RWPE2 (cell line): ENCODE data around the gene TTLL5.

Experiments used
- ATAC-seq: fragments of 200-7000 bp; cut with Tn5 transposase; 3 replicates; pipeline ENCODE4 v1.9.1; 2021; ENCODE audit warnings: low read depth
- DNase-seq: peaks from one replicate; pipeline ENCODE4 v3.0.0-alpha.2; 2020; ENCODE audit warnings: low spot score
- H3K27ac ChIP-seq: fragments of 450-650 bp; 2 replicates; pipeline ENCODE4 v1.5.1; 2017; ENCODE audit warnings: mild to moderate bottlenecking; ENCODE audit not compliant: poor library complexity, severe bottlenecking
- H3K27me3 ChIP-seq: fragments of 250-450 bp; sonication (Bioruptor Pico); 2 replicates; pipeline ENCODE4 v1.5.1; 2021; ENCODE audit warnings: mild to moderate bottlenecking, moderate library complexity; ENCODE audit not compliant: insufficient read depth, poor library complexity, severe bottlenecking
- H3K36me3 ChIP-seq: fragments of 250-450 bp; sonication (Bioruptor Pico); 2 replicates; pipeline ENCODE4 v1.5.1; 2020; ENCODE audit warnings: low read depth, mild to moderate bottlenecking, moderate library complexity
- H3K4me1 ChIP-seq: fragments of 250-450 bp; sonication (Bioruptor Pico); 2 replicates; pipeline ENCODE4 v1.5.1; 2021; ENCODE audit warnings: mild to moderate bottlenecking, moderate library complexity; ENCODE audit not compliant: insufficient read depth, poor library complexity, severe bottlenecking
- H3K4me3 ChIP-seq: fragments of 250-450 bp; sonication (Bioruptor Pico); 2 replicates; pipeline ENCODE4 v1.5.1; 2021; ENCODE audit warnings: mild to moderate bottlenecking, moderate library complexity; ENCODE audit not compliant: severe bottlenecking
- H3K9me3 ChIP-seq: fragments of 250-450 bp; sonication (Bioruptor Pico); 2 replicates; pipeline ENCODE4 v1.5.1; 2021; ENCODE audit warnings: mild to moderate bottlenecking, moderate library complexity; ENCODE audit not compliant: severe bottlenecking
- TF ChIP-seq, protein P1 (sequence below): fragments of 450-650 bp; IDR thresholded peaks from one replicate; pipeline ENCODE4 v1.5.1; 2017; ENCODE audit warnings: mild to moderate bottlenecking, moderate library complexity; ENCODE audit not compliant: poor library complexity, severe bottlenecking

The TTLL5 gene

DNA sequence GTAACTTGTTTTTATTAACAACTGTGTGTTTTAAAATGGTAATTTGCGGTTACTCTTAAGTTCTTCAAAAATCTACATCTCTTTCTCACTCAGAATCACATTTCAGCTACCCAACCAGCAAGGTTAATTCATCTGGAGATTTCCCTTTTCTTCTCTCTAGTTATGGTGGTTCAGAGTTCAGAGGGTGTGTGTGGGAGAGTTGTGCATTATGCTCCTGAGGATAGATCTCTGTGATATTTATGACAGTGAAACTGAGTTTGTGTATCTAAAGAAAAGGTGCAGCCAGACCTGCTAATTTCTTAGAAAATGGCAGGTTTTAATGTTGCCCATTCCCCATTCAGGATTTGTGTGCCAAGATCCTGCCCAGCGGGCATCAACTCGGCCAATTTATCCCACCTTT is 73.8 kb downstream of the TTLL5 start:
- H3K9me3 ChIP-seq, result no peaks in the 10 kb centered on the region
- no peak overlapping the region for H3K27ac ChIP-seq
- ATAC-seq, result no peak
- H3K4me3 ChIP-seq, result no peak overlapping the region
- TF ChIP-seq, protein P1, sequence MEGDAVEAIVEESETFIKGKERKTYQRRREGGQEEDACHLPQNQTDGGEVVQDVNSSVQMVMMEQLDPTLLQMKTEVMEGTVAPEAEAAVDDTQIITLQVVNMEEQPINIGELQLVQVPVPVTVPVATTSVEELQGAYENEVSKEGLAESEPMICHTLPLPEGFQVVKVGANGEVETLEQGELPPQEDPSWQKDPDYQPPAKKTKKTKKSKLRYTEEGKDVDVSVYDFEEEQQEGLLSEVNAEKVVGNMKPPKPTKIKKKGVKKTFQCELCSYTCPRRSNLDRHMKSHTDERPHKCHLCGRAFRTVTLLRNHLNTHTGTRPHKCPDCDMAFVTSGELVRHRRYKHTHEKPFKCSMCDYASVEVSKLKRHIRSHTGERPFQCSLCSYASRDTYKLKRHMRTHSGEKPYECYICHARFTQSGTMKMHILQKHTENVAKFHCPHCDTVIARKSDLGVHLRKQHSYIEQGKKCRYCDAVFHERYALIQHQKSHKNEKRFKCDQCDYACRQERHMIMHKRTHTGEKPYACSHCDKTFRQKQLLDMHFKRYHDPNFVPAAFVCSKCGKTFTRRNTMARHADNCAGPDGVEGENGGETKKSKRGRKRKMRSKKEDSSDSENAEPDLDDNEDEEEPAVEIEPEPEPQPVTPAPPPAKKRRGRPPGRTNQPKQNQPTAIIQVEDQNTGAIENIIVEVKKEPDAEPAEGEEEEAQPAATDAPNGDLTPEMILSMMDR, result no peak
- peaks cover 43% of the 10 kb centered on the region for H3K36me3 ChIP-seq
- H3K4me1 ChIP-seq, result no peaks in the 10 kb centered on the region
- no peaks in the 10 kb centered on the region for H3K27me3 ChIP-seq
- DNase-seq, result no peak

DNA sequence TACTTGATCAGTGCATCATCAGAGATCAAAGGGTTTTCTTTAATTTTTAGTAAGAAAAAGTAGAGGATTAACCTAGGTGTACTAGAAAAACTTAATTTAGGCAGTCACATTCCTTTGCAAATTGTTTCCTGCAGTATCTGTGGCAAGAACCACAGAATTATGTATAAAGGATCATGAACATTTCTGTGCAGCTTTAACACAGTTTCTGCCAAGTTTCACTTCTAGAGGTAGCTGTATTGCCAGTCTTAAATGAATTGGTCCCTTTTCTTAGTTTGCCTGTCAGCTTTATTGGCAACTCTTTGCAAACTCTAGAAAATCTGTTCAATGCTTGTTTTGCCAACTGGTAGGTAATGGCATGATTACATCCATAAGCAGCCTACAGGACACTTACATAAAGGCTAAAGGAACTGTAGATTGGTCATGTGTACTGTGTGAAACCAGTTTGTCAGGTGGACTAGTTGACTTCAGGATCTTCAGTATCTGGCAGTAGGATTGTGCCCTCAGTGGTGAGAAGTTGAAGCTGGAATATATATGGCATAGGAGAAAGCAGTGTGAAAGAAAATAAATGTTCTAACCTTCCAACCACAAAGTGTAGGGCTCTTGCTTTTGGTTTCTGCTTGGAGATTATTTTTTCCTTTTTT is 75.9 kb downstream of the TTLL5 start:
- DNase-seq (no peak), ATAC-seq (no peak)
- no peaks in the 10 kb centered on the region for H3K9me3 ChIP-seq
- peaks cover 55% of the 10 kb centered on the region for H3K36me3 ChIP-seq
- no peak overlapping the region for H3K4me3 ChIP-seq
- no peak overlapping the region for H3K27ac ChIP-seq
- no peaks in the 10 kb centered on the region for H3K4me1 ChIP-seq
- TF ChIP-seq, protein P1, result no peak
- no peaks in the 10 kb centered on the region for H3K27me3 ChIP-seq

DNA sequence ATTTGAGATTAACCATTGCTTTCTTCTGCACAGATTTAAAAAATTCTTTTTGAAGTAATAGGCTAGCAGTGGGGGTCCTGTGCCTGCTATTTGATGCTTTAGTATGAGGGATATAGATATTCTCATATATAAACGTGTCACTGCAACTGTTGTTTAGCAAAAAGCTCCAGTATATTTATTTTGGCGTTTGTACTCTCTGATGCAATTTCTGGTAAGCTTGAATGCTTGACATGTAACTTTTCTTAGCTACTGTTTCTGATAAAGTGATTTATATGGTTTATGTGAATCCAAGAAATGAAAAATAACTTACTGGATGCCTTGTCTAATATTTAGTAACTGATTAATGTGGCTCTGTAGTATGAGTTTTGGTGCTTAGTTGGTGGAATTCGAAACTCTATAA is 77.1 kb downstream of the TTLL5 start:
- no peak for ATAC-seq
- TF ChIP-seq, protein P1, result no peak
- Histone ChIP-seq H3K4me3 (no peak overlapping the region), H3K4me1 (no peaks in the 10 kb centered on the region), H3K27ac (no peak overlapping the region), H3K9me3 (no peaks in the 10 kb centered on the region), H3K27me3 (no peaks in the 10 kb centered on the region), H3K36me3 (peaks cover 56% of the 10 kb centered on the region)
- DNase-seq, result no peak

DNA sequence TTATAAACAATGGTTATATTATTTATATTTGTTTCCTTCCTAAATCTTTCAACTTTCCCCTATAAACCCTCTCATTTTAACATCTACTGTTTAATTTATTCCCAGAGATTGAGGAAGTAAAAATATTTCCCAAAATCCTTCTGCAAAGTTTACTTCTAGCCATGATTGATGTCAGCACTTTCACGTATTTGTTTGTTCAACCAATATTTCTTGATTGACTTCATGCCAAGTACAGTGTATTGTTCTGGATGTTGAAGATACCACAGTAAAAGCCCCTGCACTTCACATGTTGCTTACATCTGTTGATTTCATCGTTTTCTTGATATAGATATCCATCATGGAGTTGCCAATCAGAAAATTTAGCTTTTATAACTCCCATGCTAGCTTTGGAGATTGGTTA is 81.8 kb downstream of the TTLL5 start:
- H3K27me3 ChIP-seq, result no peaks in the 10 kb centered on the region
- H3K9me3 ChIP-seq, result no peaks in the 10 kb centered on the region
- H3K27ac ChIP-seq, result no peak overlapping the region
- peaks cover 69% of the 10 kb centered on the region for H3K36me3 ChIP-seq
- H3K4me1 ChIP-seq, result no peaks in the 10 kb centered on the region
- H3K4me3 ChIP-seq, result no peak overlapping the region
- no peak for DNase-seq
- TF ChIP-seq, protein P1, result no peak
- no peak for ATAC-seq

DNA sequence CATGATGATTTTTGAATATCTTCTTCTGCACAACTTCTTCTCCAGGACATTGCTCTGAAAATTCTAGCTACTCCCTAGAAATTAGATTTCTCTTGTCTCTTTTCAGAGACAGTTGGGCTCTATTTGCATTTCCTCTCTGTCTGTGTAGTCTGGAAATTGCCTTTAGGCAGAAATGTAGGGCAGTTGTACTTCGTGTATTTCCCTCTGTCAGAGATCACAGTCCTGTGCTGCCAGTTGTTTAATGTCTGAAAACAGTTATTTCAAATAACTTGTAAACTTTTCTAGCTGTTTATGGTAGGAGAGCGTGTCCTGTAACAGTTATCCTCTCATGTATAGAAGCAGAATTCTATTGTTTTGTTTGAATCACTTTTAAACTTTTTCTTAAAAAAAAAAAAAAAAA is 86.9 kb downstream of the TTLL5 start:
- ATAC-seq, result no peak
- no peaks in the 10 kb centered on the region for H3K4me1 ChIP-seq
- H3K27me3 ChIP-seq, result no peaks in the 10 kb centered on the region
- TF ChIP-seq, protein P1, result no peak
- no peak overlapping the region for H3K4me3 ChIP-seq
- peaks cover 54% of the 10 kb centered on the region for H3K36me3 ChIP-seq
- DNase-seq, result no peak
- H3K27ac ChIP-seq, result no peak overlapping the region
- H3K9me3 ChIP-seq, result no peaks in the 10 kb centered on the region
